Large intestine (tissue), 12 donors: ENCODE data around the gene UBXN7. TPM values are rescaled to one million over a fixed set of nuclear protein-coding genes. Genes with fewer than 3 reads are reported as not detected.
"Not testable (repeated sequence)": the region's sequence is repeated elsewhere in the genome, so short reads cannot be mapped to it uniquely, and the experiment has no call there.

ENCODE experiments used
- DNase-seq, 2 donors: peaks; one replicate each; pipeline versions ENCODE4 v3.0.0 to v3.0.0-alpha.2; 2013
- H3K27ac ChIP-seq: one replicate; pipeline ENCODE4 v1.5.1; 2013; ENCODE audit warnings: low read length
- H3K27me3 ChIP-seq: 2 replicates; pipeline ENCODE4 v1.6.1; 2013; ENCODE audit warnings: low read length; ENCODE audit not compliant: control insufficient read depth, insufficient read depth
- H3K36me3 ChIP-seq: 2 replicates; pipeline ENCODE4 v1.6.1; 2013; ENCODE audit warnings: low read length; ENCODE audit not compliant: control insufficient read depth, insufficient read depth
- H3K4me1 ChIP-seq: one replicate; pipeline ENCODE4 v1.6.1; 2013; ENCODE audit warnings: low read length; ENCODE audit not compliant: control insufficient read depth, insufficient read depth
- H3K4me3 ChIP-seq: one replicate; pipeline ENCODE4 v1.5.1; 2013; ENCODE audit warnings: low read length
- H3K9me3 ChIP-seq: one replicate; pipeline ENCODE4 v1.6.1; 2013; ENCODE audit warnings: mild to moderate bottlenecking, low read depth, low read length, moderate library complexity; ENCODE audit not compliant: control insufficient read depth
- WGBS: methylation state at CpG from one replicate; pipeline ENCODE4 v1.1.5; 2013; ENCODE audit warnings: low lambda C conversion rate; ENCODE audit not compliant: insufficient coverage; 5-methylcytosine and 5-hydroxymethylcytosine counted together
- long read RNA-seq, 11 donors: transcript quantifications; one replicate each; lab custom pipeline, GENCODE V29; 2026
- polyA plus RNA-seq: library from polyadenylated mRNA; unstranded; fragments of 120-200 nt; gene quantifications from one replicate; pipeline ENCODE4 v1.2.1, GENCODE V29; 2013

UBXN7 gene, protein sequence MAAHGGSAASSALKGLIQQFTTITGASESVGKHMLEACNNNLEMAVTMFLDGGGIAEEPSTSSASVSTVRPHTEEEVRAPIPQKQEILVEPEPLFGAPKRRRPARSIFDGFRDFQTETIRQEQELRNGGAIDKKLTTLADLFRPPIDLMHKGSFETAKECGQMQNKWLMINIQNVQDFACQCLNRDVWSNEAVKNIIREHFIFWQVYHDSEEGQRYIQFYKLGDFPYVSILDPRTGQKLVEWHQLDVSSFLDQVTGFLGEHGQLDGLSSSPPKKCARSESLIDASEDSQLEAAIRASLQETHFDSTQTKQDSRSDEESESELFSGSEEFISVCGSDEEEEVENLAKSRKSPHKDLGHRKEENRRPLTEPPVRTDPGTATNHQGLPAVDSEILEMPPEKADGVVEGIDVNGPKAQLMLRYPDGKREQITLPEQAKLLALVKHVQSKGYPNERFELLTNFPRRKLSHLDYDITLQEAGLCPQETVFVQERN
- polyA plus RNA-seq: 25.5 TPM
- long read RNA-seq, donor 1, full-length matches to known transcripts: 4 of 4 reads
- long read RNA-seq, donor 1, partial matches to known transcripts: 0 of 4 reads
- long read RNA-seq, donor 1, other reads (novel, unspliced or antisense): 0 of 4 reads
- long read RNA-seq, donor 2, full-length matches to known transcripts: 5 of 5 reads
- long read RNA-seq, donor 2, partial matches to known transcripts: 0 of 5 reads
- long read RNA-seq, donor 2, other reads (novel, unspliced or antisense): 0 of 5 reads
- long read RNA-seq, donor 3: 0 reads
- long read RNA-seq, donor 4, full-length matches to known transcripts: 1 of 1 reads
- long read RNA-seq, donor 4, partial matches to known transcripts: 0 of 1 reads
- long read RNA-seq, donor 4, other reads (novel, unspliced or antisense): 0 of 1 reads
- long read RNA-seq, donor 5, full-length matches to known transcripts: 7 of 7 reads
- long read RNA-seq, donor 5, partial matches to known transcripts: 0 of 7 reads
- long read RNA-seq, donor 5, other reads (novel, unspliced or antisense): 0 of 7 reads
- long read RNA-seq, donor 6, full-length matches to known transcripts: 5 of 5 reads
- long read RNA-seq, donor 6, partial matches to known transcripts: 0 of 5 reads
- long read RNA-seq, donor 6, other reads (novel, unspliced or antisense): 0 of 5 reads
- long read RNA-seq, donor 7, full-length matches to known transcripts: 2 of 2 reads
- long read RNA-seq, donor 7, partial matches to known transcripts: 0 of 2 reads
- long read RNA-seq, donor 7, other reads (novel, unspliced or antisense): 0 of 2 reads
- long read RNA-seq, donor 8, full-length matches to known transcripts: 7 of 7 reads
- long read RNA-seq, donor 8, partial matches to known transcripts: 0 of 7 reads
- long read RNA-seq, donor 8, other reads (novel, unspliced or antisense): 0 of 7 reads
- long read RNA-seq, donor 9, full-length matches to known transcripts: 3 of 3 reads
- long read RNA-seq, donor 9, partial matches to known transcripts: 0 of 3 reads
- long read RNA-seq, donor 9, other reads (novel, unspliced or antisense): 0 of 3 reads
- long read RNA-seq, donor 10, full-length matches to known transcripts: 8 of 8 reads
- long read RNA-seq, donor 10, partial matches to known transcripts: 0 of 8 reads
- long read RNA-seq, donor 10, other reads (novel, unspliced or antisense): 0 of 8 reads
- long read RNA-seq, donor 11, full-length matches to known transcripts: 9 of 20 reads
- long read RNA-seq, donor 11, partial matches to known transcripts: 11 of 20 reads
- long read RNA-seq, donor 11, other reads (novel, unspliced or antisense): 0 of 20 reads

GRCh38 chr3:196432137-196432879 lies at the start of gene UBXN7:
UBXN7 (minus strand) TSS chr3:196432427; CDS start chr3:196432399, 28 bp downstream.
- no peaks in the 10 kb centered on the region for H3K27me3 ChIP-seq
- peaks cover 4% of the 10 kb centered on the region for H3K36me3 ChIP-seq
- peak within 1 kb of the TSS; percentile 92 for H3K27ac ChIP-seq
- peak within 1 kb of the TSS; percentile 100 for H3K4me3 ChIP-seq
- H3K9me3 ChIP-seq: no peaks in the 10 kb centered on the region
- no peaks in the 10 kb centered on the region for H3K4me1 ChIP-seq
- DNase-seq: peak; percentile 94 to 95
- WGBS: no CpG with 5 or more reads among the region's 67 CpGs

DNA sequence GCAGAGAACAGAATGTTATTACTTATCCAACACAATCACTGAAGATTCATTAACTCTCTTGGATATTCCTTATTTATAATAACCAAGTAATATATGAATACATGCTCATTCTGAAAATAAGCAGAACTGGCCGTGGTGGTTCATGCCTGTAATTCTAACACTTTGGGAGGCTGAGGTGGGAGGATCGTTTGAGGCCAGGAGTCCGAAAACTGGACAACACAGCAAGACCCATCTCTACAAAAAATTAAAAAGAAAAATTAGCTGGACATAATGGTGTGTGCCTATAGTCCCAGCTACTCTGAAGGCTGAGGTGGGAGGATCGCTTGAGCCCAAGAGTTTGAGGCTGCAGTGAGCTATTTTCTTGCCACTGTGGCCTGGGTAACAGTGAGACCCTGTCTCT lies 45.5 kb upstream of the UBXN7 start:
- H3K4me1 ChIP-seq: no peaks in the 10 kb centered on the region
- no peaks in the 10 kb centered on the region for H3K27me3 ChIP-seq
- H3K9me3 ChIP-seq: no peaks in the 10 kb centered on the region
- H3K36me3 ChIP-seq: peaks cover 37% of the 10 kb centered on the region
- no peak overlapping the region for H3K4me3 ChIP-seq
- no peak for DNase-seq
- no CpG with 5 or more reads among the region's 4 CpGs for WGBS
- no peak overlapping the region for H3K27ac ChIP-seq

DNA sequence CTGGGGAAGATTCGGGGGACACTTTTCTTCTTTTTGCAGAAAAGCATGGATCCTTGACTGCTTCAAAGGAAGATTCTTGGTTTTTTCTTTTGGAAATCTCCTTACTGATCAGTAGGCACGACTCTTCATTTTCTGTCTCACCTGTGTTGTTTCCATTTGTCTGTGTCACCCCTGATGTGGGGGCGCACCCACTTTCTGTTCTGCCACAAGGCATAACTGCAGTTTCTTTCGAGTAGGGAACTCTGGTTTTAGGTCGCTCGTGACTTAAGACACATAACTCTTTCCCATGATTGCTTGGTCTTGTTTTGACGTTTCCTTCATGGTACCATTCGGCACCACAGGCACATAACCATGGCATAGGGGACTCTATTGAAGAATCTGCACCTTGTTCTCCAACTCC lies 40.1 kb upstream of the UBXN7 start:
- no peaks in the 10 kb centered on the region for H3K4me1 ChIP-seq
- H3K27ac ChIP-seq: no peak overlapping the region
- no peaks in the 10 kb centered on the region for H3K27me3 ChIP-seq
- 91% methylated on average over 4 of the region's 8 CpGs for WGBS
- DNase-seq: no peak
- peaks cover 28% of the 10 kb centered on the region for H3K36me3 ChIP-seq
- no peaks in the 10 kb centered on the region for H3K9me3 ChIP-seq
- H3K4me3 ChIP-seq: no peak overlapping the region

- Histone ChIP-seq H3K27ac (no peak overlapping the region), H3K27me3 (no peaks in the 10 kb centered on the region), H3K9me3 (no peaks in the 10 kb centered on the region), H3K4me1 (no peaks in the 10 kb centered on the region), H3K4me3 (no peak overlapping the region), H3K36me3 (peaks cover 28% of the 10 kb centered on the region)
- no CpG with 5 or more reads among the region's 2 CpGs for WGBS
- no peak for DNase-seq
These were observed 39.3 kb upstream of the UBXN7 start for GRCh38 chr3:196471551-196471950.

DNA sequence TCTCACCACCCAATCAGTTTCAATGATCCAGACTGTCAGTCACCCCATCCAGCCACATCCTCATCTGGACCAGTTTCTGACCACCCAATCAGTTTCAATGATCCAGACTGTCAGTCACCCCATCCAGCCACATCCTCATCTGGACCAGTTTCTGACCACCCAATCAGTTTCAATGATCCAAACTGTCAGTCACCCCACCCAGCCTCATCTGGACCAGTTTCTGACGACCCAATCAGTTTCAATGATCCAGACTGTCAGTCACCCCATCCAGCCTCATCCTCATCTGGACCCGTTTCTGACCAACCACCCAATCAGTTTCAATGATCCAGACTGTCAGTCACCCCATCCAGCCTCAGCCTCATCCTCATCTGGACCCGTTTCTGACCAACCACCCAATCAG lies 38.0 kb upstream of the UBXN7 start:
- not testable (repeated sequence) for H3K27ac ChIP-seq, H3K9me3 ChIP-seq, H3K4me3 ChIP-seq, H3K27me3 ChIP-seq, H3K4me1 ChIP-seq, DNase-seq
- no CpG with 5 or more reads among the region's 3 CpGs for WGBS
- peaks cover 28% of the 10 kb centered on the region for H3K36me3 ChIP-seq

DNA sequence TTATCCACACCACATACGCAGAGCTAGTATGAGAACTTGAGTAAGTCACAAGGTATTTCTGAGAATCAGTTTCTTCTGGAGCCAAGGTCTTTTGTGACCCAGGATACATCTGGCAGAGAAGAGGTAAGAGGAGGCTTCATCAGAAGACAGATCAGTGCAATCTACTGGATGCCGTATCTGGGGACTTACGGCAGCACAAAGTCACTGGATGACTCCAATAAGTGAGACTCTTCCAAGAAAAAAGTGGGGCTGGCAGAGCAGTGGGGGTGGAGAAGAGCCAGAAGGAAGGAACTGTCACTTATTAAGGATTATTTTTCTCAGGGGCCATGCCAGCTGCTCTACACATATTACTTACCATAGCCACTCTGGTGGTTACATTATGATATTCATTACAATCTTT lies 31.6 kb upstream of the UBXN7 start:
- H3K36me3 ChIP-seq: no peaks in the 10 kb centered on the region
- H3K9me3 ChIP-seq: no peaks in the 10 kb centered on the region
- no peaks in the 10 kb centered on the region for H3K27me3 ChIP-seq
- no peak for DNase-seq
- no CpG with 5 or more reads among the region's 3 CpGs for WGBS
- no peak overlapping the region for H3K27ac ChIP-seq
- H3K4me1 ChIP-seq: no peaks in the 10 kb centered on the region
- no peak overlapping the region for H3K4me3 ChIP-seq

- Histone ChIP-seq H3K4me1 (no peaks in the 10 kb centered on the region), H3K9me3 (no peaks in the 10 kb centered on the region), H3K36me3 (no peaks in the 10 kb centered on the region), H3K27me3 (no peaks in the 10 kb centered on the region), H3K4me3 (no peak overlapping the region), H3K27ac (no peak overlapping the region)
- WGBS: no CpG with 5 or more reads among the region's 2 CpGs
- no peak for DNase-seq
These were observed 31.2 kb upstream of the UBXN7 start for GRCh38 chr3:196463478-196463756.

DNA sequence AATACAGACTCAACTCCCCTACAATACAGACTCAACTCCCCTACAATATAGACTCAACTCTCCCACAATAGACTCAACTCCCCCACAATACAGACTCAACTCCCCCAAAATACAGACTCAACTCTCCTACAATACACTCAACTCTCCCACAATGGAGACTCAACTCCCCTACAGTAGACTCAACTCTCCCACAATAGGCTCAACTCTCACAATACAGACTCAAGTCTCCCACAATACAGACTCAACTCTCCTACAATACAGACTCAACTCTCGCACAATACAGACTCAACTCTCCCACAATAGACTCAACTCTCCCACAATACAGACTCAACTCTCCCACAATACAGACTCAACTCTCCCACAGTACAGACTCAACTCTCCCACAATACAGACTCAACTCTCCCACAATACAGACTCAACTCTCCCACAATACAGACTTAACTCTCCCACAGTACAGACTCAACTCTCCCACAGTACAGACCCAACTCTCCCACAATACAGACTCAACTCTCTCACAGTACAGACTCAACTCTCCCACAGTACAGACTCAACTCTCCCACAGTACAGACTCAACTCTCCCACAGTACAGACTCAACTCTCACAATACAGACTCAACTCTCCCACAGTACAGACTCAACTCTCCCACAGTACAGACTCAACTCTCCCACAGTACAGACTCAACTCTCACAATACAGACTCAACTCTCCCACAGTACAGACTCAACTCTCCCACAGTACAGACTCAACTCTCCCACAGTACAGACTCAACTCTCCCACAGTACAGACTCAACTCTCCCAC lies 30.7 kb upstream of the UBXN7 start:
- not testable (repeated sequence) for H3K36me3 ChIP-seq, H3K27ac ChIP-seq, H3K4me1 ChIP-seq, H3K27me3 ChIP-seq, H3K4me3 ChIP-seq, DNase-seq, H3K9me3 ChIP-seq
- WGBS: no CpG with 5 or more reads among the region's 1 CpG

GRCh38 chr3:196458063-196458462 lies 25.8 kb upstream of the UBXN7 start:
- Histone ChIP-seq H3K27me3 (no peaks in the 10 kb centered on the region), H3K27ac (no peak overlapping the region), H3K9me3 (no peaks in the 10 kb centered on the region), H3K4me1 (no peaks in the 10 kb centered on the region), H3K4me3 (no peak overlapping the region), H3K36me3 (no peaks in the 10 kb centered on the region)
- DNase-seq: no peak
- WGBS: no CpG with 5 or more reads among the region's 4 CpGs
